Activated CD8-positive, alpha-beta memory T cell treated with anti-CD3 and anti-CD28 coated beads, Interleukin-2, amount 10 ng/mL, durations not matched to agents 7 days and 5 days (primary cell): Measurements from ENCODE around the gene EMC8. TPM values are rescaled to one million over a fixed set of nuclear protein-coding genes. Genes with fewer than 3 reads are reported as not detected.
"Not testable (repeated sequence)": the region's sequence is repeated elsewhere in the genome, so short reads cannot be mapped to it uniquely, and the experiment has no call there.

Experiments
- ATAC-seq: fragments of 150-1000 bp; cut with Tn5 transposase; one replicate; pipeline ENCODE4 v1.10.0; 2021; ENCODE audit warnings: moderate library complexity
- CTCF ChIA-PET: fragments of 350-600 bp; sonication (Branson Sonifier 250); formaldehyde crosslinking; loops from one replicate; lab custom pipeline; 2021; ENCODE audit warnings: antibody characterized with exemption; lab: Charles Lee
- DNase-seq: peaks from one replicate; pipeline ENCODE4 v3.0.0-alpha.2; 2020
- H3K27ac Mint-ChIP-seq: one replicate; pipeline ENCODE4 v1.8.0; 2021; ENCODE audit warnings: mild to moderate bottlenecking, mixed read lengths
- H3K27me3 Mint-ChIP-seq: one replicate; pipeline ENCODE4 v1.8.0; 2021; ENCODE audit warnings: mixed read lengths
- H3K36me3 Mint-ChIP-seq: one replicate; pipeline ENCODE4 v1.8.0; 2021; ENCODE audit warnings: mild to moderate bottlenecking, mixed read lengths
- H3K4me1 Mint-ChIP-seq: one replicate; pipeline ENCODE4 v1.8.0; 2021; ENCODE audit warnings: mixed read lengths
- H3K4me3 Mint-ChIP-seq: one replicate; pipeline ENCODE4 v1.8.0; 2021; ENCODE audit warnings: mild to moderate bottlenecking, moderate library complexity, mixed read lengths
- H3K9me3 Mint-ChIP-seq: one replicate; pipeline ENCODE4 v1.8.0; 2022; ENCODE audit warnings: low read depth, mixed read lengths
- total RNA-seq, 2 experiments: library from RNA; stranded (reverse); gene quantifications; one replicate each; pipeline ENCODE4 v1.2.3, GENCODE V29; 2021

Gene EMC8
- total RNA-seq, 2 experiments from 2014 or later = 32.2 to 33.9 TPM

- ATAC-seq = no peak
- peaks cover 14% of the 10 kb centered on the region for H3K27me3 Mint-ChIP-seq
- DNase-seq = no peak
- CTCF ChIA-PET = no interaction called here
- no peaks in the 10 kb centered on the region for H3K4me1 Mint-ChIP-seq
- no peak overlapping the region for H3K4me3 Mint-ChIP-seq
- H3K27ac Mint-ChIP-seq = no peak overlapping the region
- no peaks in the 10 kb centered on the region for H3K36me3 Mint-ChIP-seq
- H3K9me3 Mint-ChIP-seq = no peaks in the 10 kb centered on the region
These were observed 41.1 kb upstream of the EMC8 start for GRCh38 chr16:85840395-85840794.

GRCh38 chr16:85839681-85840240, 40.4 kb upstream of the EMC8 start:
- H3K36me3 Mint-ChIP-seq = no peaks in the 10 kb centered on the region
- CTCF ChIA-PET = no interaction called here
- H3K27ac Mint-ChIP-seq = no peak overlapping the region
- H3K27me3 Mint-ChIP-seq = peaks cover 11% of the 10 kb centered on the region
- H3K4me1 Mint-ChIP-seq = no peaks in the 10 kb centered on the region
- H3K4me3 Mint-ChIP-seq = no peak overlapping the region
- DNase-seq (no peak), ATAC-seq (no peak)
- H3K9me3 Mint-ChIP-seq = no peaks in the 10 kb centered on the region

GRCh38 chr16:85838876-85839585, 39.7 kb upstream of the EMC8 start:
- Mint-ChIP-seq H3K4me3 (no peak overlapping the region), H3K9me3 (no peaks in the 10 kb centered on the region), H3K36me3 (no peaks in the 10 kb centered on the region), H3K27me3 (peaks cover 6% of the 10 kb centered on the region), H3K4me1 (no peaks in the 10 kb centered on the region), H3K27ac (no peak overlapping the region)
- no peak for ATAC-seq
- CTCF ChIA-PET = no interaction called here
- no peak for DNase-seq

- Mint-ChIP-seq H3K4me1 (no peaks in the 10 kb centered on the region), H3K9me3 (no peaks in the 10 kb centered on the region), H3K27me3 (peaks cover 6% of the 10 kb centered on the region), H3K27ac (no peak overlapping the region), H3K4me3 (no peak overlapping the region), H3K36me3 (no peaks in the 10 kb centered on the region)
- DNase-seq (no peak), ATAC-seq (no peak)
- CTCF ChIA-PET = no interaction called here
These were observed 39.0 kb upstream of the EMC8 start for GRCh38 chr16:85838381-85838780.

GRCh38 chr16:85837654-85838053, 38.3 kb upstream of the EMC8 start:
- peaks cover 10% of the 10 kb centered on the region for H3K27me3 Mint-ChIP-seq
- H3K36me3 Mint-ChIP-seq, H3K9me3 Mint-ChIP-seq, H3K4me3 Mint-ChIP-seq, H3K27ac Mint-ChIP-seq, ATAC-seq, H3K4me1 Mint-ChIP-seq, DNase-seq: not testable (repeated sequence)
- CTCF ChIA-PET = interaction anchor here (1.2 kb wide), 1 partner anchor 27 kb away, joined by 3 read pairs; no protein-coding TSS in a partner anchor

- no peak overlapping the region for H3K4me3 Mint-ChIP-seq
- DNase-seq (no peak), ATAC-seq (no peak)
- H3K36me3 Mint-ChIP-seq = no peaks in the 10 kb centered on the region
- H3K9me3 Mint-ChIP-seq = no peaks in the 10 kb centered on the region
- no peaks in the 10 kb centered on the region for H3K4me1 Mint-ChIP-seq
- CTCF ChIA-PET = interaction anchor here (0.6 to 1.2 kb wide), 2 partner anchors 26 to 293 kb away, joined by 3 read pairs; no protein-coding TSS in a partner anchor
- H3K27ac Mint-ChIP-seq = no peak overlapping the region
- H3K27me3 Mint-ChIP-seq = peaks cover 15% of the 10 kb centered on the region
These were observed 37.6 kb upstream of the EMC8 start for GRCh38 chr16:85836706-85837582.

GRCh38 chr16:85835956-85836705, 36.8 kb upstream of the EMC8 start:
- no peaks in the 10 kb centered on the region for H3K9me3 Mint-ChIP-seq
- H3K4me1 Mint-ChIP-seq = no peaks in the 10 kb centered on the region
- no peak for ATAC-seq
- CTCF ChIA-PET = no interaction called here
- H3K27me3 Mint-ChIP-seq = peaks cover 23% of the 10 kb centered on the region
- H3K36me3 Mint-ChIP-seq = no peaks in the 10 kb centered on the region
- H3K27ac Mint-ChIP-seq = no peak overlapping the region
- DNase-seq = no peak
- no peak overlapping the region for H3K4me3 Mint-ChIP-seq

GRCh38 chr16:85835227-85835751, 35.9 kb upstream of the EMC8 start:
- Mint-ChIP-seq H3K9me3 (no peaks in the 10 kb centered on the region), H3K4me3 (no peak overlapping the region), H3K4me1 (no peaks in the 10 kb centered on the region), H3K27ac (no peak overlapping the region), H3K27me3 (peaks cover 30% of the 10 kb centered on the region), H3K36me3 (no peaks in the 10 kb centered on the region)
- ATAC-seq (no peak), DNase-seq (no peak)
- CTCF ChIA-PET = interaction anchor here (0.8 kb wide), 1 partner anchor 154 kb away, joined by 3 read pairs; no protein-coding TSS in a partner anchor

GRCh38 chr16:85834741-85835140, 35.4 kb upstream of the EMC8 start:
- CTCF ChIA-PET = interaction anchor here (0.8 to 1.6 kb wide), 2 partner anchors 13 to 155 kb away, joined by 3 to 5 read pairs; no protein-coding TSS in a partner anchor
- H3K4me3 Mint-ChIP-seq = no peak overlapping the region

GRCh38 chr16:85833219-85833920, 34.0 kb upstream of the EMC8 start:
- no peak overlapping the region for H3K27ac Mint-ChIP-seq
- H3K27me3 Mint-ChIP-seq = peaks cover 45% of the 10 kb centered on the region
- peaks cover 4% of the 10 kb centered on the region for H3K9me3 Mint-ChIP-seq
- ATAC-seq (no peak), DNase-seq (no peak)
- H3K4me1 Mint-ChIP-seq = no peaks in the 10 kb centered on the region
- peaks cover 4% of the 10 kb centered on the region for H3K36me3 Mint-ChIP-seq
- CTCF ChIA-PET = interaction anchor here (1.6 kb wide), 1 partner anchor 12 kb away, joined by 5 read pairs; no protein-coding TSS in a partner anchor
- H3K4me3 Mint-ChIP-seq = no peak overlapping the region

More at GRCh38 chr16:85834741-85835140, 35.4 kb upstream of the EMC8 start:
- DNase-seq (no peak), ATAC-seq (no peak)
- no peaks in the 10 kb centered on the region for H3K36me3 Mint-ChIP-seq
- no peaks in the 10 kb centered on the region for H3K4me1 Mint-ChIP-seq
- H3K27ac Mint-ChIP-seq = no peak overlapping the region
- H3K9me3 Mint-ChIP-seq = no peaks in the 10 kb centered on the region
- H3K27me3 Mint-ChIP-seq = peaks cover 35% of the 10 kb centered on the region

GRCh38 chr16:85832570-85833218, 33.4 kb upstream of the EMC8 start:
- Mint-ChIP-seq H3K4me1 (no peaks in the 10 kb centered on the region), H3K4me3 (no peak overlapping the region), H3K9me3 (peaks cover 4% of the 10 kb centered on the region), H3K27me3 (peaks cover 43% of the 10 kb centered on the region), H3K36me3 (peaks cover 4% of the 10 kb centered on the region), H3K27ac (no peak overlapping the region)
- DNase-seq (no peak), ATAC-seq (no peak)
- CTCF ChIA-PET = interaction anchor here (0.9 to 1.6 kb wide), 3 partner anchors 11 to 13 kb away, joined by 3 to 5 read pairs (median 3); no protein-coding TSS in a partner anchor

- no peaks in the 10 kb centered on the region for H3K4me1 Mint-ChIP-seq
- peaks cover 49% of the 10 kb centered on the region for H3K27me3 Mint-ChIP-seq
- DNase-seq (no peak), ATAC-seq (no peak)
- H3K4me3 Mint-ChIP-seq = no peak overlapping the region
- H3K9me3 Mint-ChIP-seq = peaks cover 4% of the 10 kb centered on the region
- peaks cover 4% of the 10 kb centered on the region for H3K36me3 Mint-ChIP-seq
- H3K27ac Mint-ChIP-seq = no peak overlapping the region
- CTCF ChIA-PET = interaction anchor here (1.6 kb wide), 1 partner anchor 9 kb away, joined by 4 read pairs; no protein-coding TSS in a partner anchor
These were observed 31.5 kb upstream of the EMC8 start for GRCh38 chr16:85830821-85831220.
